ENCODE measurements around the gene AUTS2.
A peak's percentile ranks its signal among the peaks of the same experiment; 100 is the strongest.

The AUTS2 gene

DNA sequence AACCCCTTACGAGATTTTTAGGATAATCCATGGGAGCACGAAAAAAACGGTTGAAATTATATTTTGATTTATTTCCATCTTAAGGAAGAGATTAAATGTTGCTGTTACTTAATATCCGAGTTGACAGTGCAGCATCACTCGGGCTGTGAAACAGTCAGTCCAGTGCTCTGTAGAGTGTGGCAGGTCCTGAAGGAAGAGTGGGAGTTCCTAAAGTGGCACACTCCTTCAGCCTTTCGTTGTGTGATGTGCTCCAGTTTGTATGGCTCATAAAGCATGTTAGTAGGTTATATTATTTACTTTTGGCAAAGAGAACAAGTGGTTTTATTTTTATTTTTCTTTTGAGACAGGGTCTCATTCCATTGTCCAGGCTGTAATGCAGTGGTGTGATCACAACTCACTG, 358.3 kb downstream of the AUTS2 start:
- Histone ChIP-seq H3K4me3 (ENCODE audit: low read length) (no peak overlapping the region), H3K9me3 (ENCODE audit: insufficient read depth, low read depth, low read length) (no peaks in the 10 kb centered on the region), H3K27me3 (ENCODE audit: insufficient read depth, low read length) (no peaks in the 10 kb centered on the region), H3K4me1 (ENCODE audit: insufficient read depth, low read length) (no peaks in the 10 kb centered on the region), H3K36me3 (ENCODE audit: insufficient read depth, low read depth, low read length) (no peaks in the 10 kb centered on the region), H3K27ac (ENCODE audit: low read length) (no peak overlapping the region), H3K9ac (ENCODE audit: low read depth, low read length) (no peak overlapping the region)

DNA sequence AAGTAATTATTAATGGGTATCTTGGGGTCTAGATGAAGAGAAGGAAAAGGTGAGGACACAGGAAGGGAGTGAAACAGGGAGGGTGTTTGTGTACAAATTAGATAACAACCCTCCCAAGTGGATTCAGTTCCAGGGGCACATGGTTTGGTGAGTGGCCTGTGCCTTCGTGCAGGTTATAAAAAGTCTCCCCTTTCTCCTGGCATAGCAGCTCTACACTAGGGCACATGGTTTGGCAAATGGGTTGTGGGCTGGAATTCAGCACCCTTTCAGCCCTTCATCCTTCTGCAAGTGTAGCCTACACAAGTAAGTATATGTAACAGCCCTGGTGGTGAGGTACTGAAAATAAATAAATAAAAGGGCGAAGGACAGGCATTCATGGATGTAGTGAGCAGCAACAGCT, 359.4 kb downstream of the AUTS2 start:
- Histone ChIP-seq H3K4me3 (ENCODE audit: low read length) (no peak overlapping the region), H3K27ac (ENCODE audit: low read length) (no peak overlapping the region), H3K27me3 (ENCODE audit: insufficient read depth, low read length) (no peaks in the 10 kb centered on the region), H3K4me1 (ENCODE audit: insufficient read depth, low read length) (peaks cover 10% of the 10 kb centered on the region), H3K9ac (ENCODE audit: low read depth, low read length) (no peak overlapping the region), H3K9me3 (ENCODE audit: insufficient read depth, low read depth, low read length) (no peaks in the 10 kb centered on the region), H3K36me3 (ENCODE audit: insufficient read depth, low read depth, low read length) (no peaks in the 10 kb centered on the region)

- H3K36me3 ChIP-seq (ENCODE audit: insufficient read depth, low read depth, low read length), result no peaks in the 10 kb centered on the region
- no peak overlapping the region for H3K9ac ChIP-seq (ENCODE audit: low read depth, low read length)
- H3K4me3 ChIP-seq (ENCODE audit: low read length), result no peak overlapping the region
- no peaks in the 10 kb centered on the region for H3K9me3 ChIP-seq (ENCODE audit: insufficient read depth, low read depth, low read length)
- H3K27me3 ChIP-seq (ENCODE audit: insufficient read depth, low read length), result no peaks in the 10 kb centered on the region
- no peak overlapping the region for H3K27ac ChIP-seq (ENCODE audit: low read length)
- peaks cover 14% of the 10 kb centered on the region for H3K4me1 ChIP-seq (ENCODE audit: insufficient read depth, low read length)
Measured at GRCh38 chr7:69959789-69960499, 361.7 kb downstream of the AUTS2 start.

GRCh38 chr7:69961436-69961835, 363.2 kb downstream of the AUTS2 start:
- no peak overlapping the region for H3K9ac ChIP-seq (ENCODE audit: low read depth, low read length)
- H3K4me1 ChIP-seq (ENCODE audit: insufficient read depth, low read length), result peaks cover 14% of the 10 kb centered on the region
- no peaks in the 10 kb centered on the region for H3K9me3 ChIP-seq (ENCODE audit: insufficient read depth, low read depth, low read length)
- H3K36me3 ChIP-seq (ENCODE audit: insufficient read depth, low read depth, low read length), result no peaks in the 10 kb centered on the region
- H3K27ac ChIP-seq (ENCODE audit: low read length), result no peak overlapping the region
- H3K27me3 ChIP-seq (ENCODE audit: insufficient read depth, low read length), result no peaks in the 10 kb centered on the region
- H3K4me3 ChIP-seq (ENCODE audit: low read length), result no peak overlapping the region

GRCh38 chr7:69962186-69963065, 364.2 kb downstream of the AUTS2 start:
- H3K4me1 ChIP-seq (ENCODE audit: insufficient read depth, low read length), result peaks cover 20% of the 10 kb centered on the region
- 0 out of 2 replicates have a peak overlapping the region, but pooled peaks have one; percentile 27 for H3K4me3 ChIP-seq (ENCODE audit: low read length)
- H3K9me3 ChIP-seq (ENCODE audit: insufficient read depth, low read depth, low read length), result no peaks in the 10 kb centered on the region
- no peaks in the 10 kb centered on the region for H3K36me3 ChIP-seq (ENCODE audit: insufficient read depth, low read depth, low read length)
- H3K27ac ChIP-seq (ENCODE audit: low read length), result no peak overlapping the region
- H3K27me3 ChIP-seq (ENCODE audit: insufficient read depth, low read length), result no peaks in the 10 kb centered on the region
- H3K9ac ChIP-seq (ENCODE audit: low read depth, low read length), result no peak overlapping the region

- H3K4me3 ChIP-seq (ENCODE audit: low read length), result no peak overlapping the region
- peaks cover 29% of the 10 kb centered on the region for H3K4me1 ChIP-seq (ENCODE audit: insufficient read depth, low read length)
- no peaks in the 10 kb centered on the region for H3K36me3 ChIP-seq (ENCODE audit: insufficient read depth, low read depth, low read length)
Measured at GRCh38 chr7:69963393-69963792, 365.1 kb downstream of the AUTS2 start.

GRCh38 chr7:69966766-69967591, 368.7 kb downstream of the AUTS2 start:
- H3K27ac ChIP-seq (ENCODE audit: low read length), result no peak overlapping the region
- peak overlapping the region; percentile 25; the same call in 1 of the 2 replicates for H3K9ac ChIP-seq (ENCODE audit: low read depth, low read length)
- H3K4me3 ChIP-seq (ENCODE audit: low read length), result peak overlapping the region; percentile 53
- no peaks in the 10 kb centered on the region for H3K9me3 ChIP-seq (ENCODE audit: insufficient read depth, low read depth, low read length)
- no peaks in the 10 kb centered on the region for H3K36me3 ChIP-seq (ENCODE audit: insufficient read depth, low read depth, low read length)
- H3K27me3 ChIP-seq (ENCODE audit: insufficient read depth, low read length), result no peaks in the 10 kb centered on the region
- H3K4me1 ChIP-seq (ENCODE audit: insufficient read depth, low read length), result peaks cover 39% of the 10 kb centered on the region

More at GRCh38 chr7:69963393-69963792, 365.1 kb downstream of the AUTS2 start:
- no peak overlapping the region for H3K9ac ChIP-seq (ENCODE audit: low read depth, low read length)
- H3K9me3 ChIP-seq (ENCODE audit: insufficient read depth, low read depth, low read length), result no peaks in the 10 kb centered on the region
- H3K27me3 ChIP-seq (ENCODE audit: insufficient read depth, low read length), result no peaks in the 10 kb centered on the region
- no peak overlapping the region for H3K27ac ChIP-seq (ENCODE audit: low read length)

DNA sequence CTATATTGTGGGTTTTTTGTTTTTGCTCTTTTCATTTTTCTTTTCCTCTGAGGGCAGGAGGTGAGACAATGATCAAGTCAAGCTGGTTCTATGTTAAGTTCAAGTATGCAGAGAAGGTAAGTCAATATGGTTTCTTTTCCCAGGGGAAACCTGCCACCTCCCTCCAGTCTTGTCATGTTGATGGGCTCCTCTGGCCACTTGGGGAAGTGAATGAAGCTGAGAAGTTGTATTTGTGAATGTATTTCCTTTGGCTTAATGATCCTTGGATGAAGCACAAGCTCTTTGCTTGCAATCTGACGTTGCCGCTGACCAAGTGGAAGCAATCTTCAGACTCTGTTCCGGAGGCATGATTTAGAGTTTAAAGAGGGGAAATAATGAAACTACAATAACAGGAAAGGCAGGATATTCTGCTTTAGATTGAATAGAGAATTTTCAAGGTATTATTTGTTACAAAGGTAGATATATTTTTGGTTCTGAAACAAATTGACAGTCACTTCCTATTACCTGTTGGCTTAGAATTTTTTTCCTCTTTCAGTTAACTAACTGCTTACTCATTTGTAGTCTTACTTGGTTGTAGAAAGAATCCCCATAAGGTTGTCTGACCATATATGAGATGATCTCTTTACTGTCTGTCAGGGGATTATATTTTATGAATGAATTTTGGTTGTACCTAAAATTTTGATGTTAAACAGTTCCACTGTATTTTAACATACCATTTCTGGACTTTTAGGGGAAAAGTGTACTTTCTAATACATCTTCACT, 369.6 kb downstream of the AUTS2 start:
- Histone ChIP-seq H3K4me1 (ENCODE audit: insufficient read depth, low read length) (peaks cover 30% of the 10 kb centered on the region), H3K27ac (ENCODE audit: low read length) (no peak overlapping the region), H3K4me3 (ENCODE audit: low read length) (peak overlapping the region; percentile 53), H3K9me3 (ENCODE audit: insufficient read depth, low read depth, low read length) (no peaks in the 10 kb centered on the region), H3K9ac (ENCODE audit: low read depth, low read length) (peak overlapping the region; percentile 25; the same call in 1 of the 2 replicates), H3K27me3 (ENCODE audit: insufficient read depth, low read length) (no peaks in the 10 kb centered on the region), H3K36me3 (ENCODE audit: insufficient read depth, low read depth, low read length) (no peaks in the 10 kb centered on the region)

- Histone ChIP-seq H3K27me3 (ENCODE audit: insufficient read depth, low read length) (no peaks in the 10 kb centered on the region), H3K27ac (ENCODE audit: low read length) (no peak overlapping the region), H3K9me3 (ENCODE audit: insufficient read depth, low read depth, low read length) (no peaks in the 10 kb centered on the region), H3K9ac (ENCODE audit: low read depth, low read length) (no peak overlapping the region), H3K4me3 (ENCODE audit: low read length) (no peak overlapping the region), H3K36me3 (ENCODE audit: insufficient read depth, low read depth, low read length) (no peaks in the 10 kb centered on the region), H3K4me1 (ENCODE audit: insufficient read depth, low read length) (peaks cover 28% of the 10 kb centered on the region)
Measured at GRCh38 chr7:69968969-69969556, 370.8 kb downstream of the AUTS2 start.

- Histone ChIP-seq H3K4me1 (ENCODE audit: insufficient read depth, low read length) (peaks cover 13% of the 10 kb centered on the region), H3K4me3 (ENCODE audit: low read length) (no peak overlapping the region), H3K36me3 (ENCODE audit: insufficient read depth, low read depth, low read length) (no peaks in the 10 kb centered on the region), H3K9me3 (ENCODE audit: insufficient read depth, low read depth, low read length) (0 out of 2 replicates have a peak, but pooled peaks cover 2% of the 10 kb centered on the region), H3K27ac (ENCODE audit: low read length) (no peak overlapping the region), H3K27me3 (ENCODE audit: insufficient read depth, low read length) (no peaks in the 10 kb centered on the region), H3K9ac (ENCODE audit: low read depth, low read length) (no peak overlapping the region)
Measured at GRCh38 chr7:69981646-69982045, 383.4 kb downstream of the AUTS2 start.

Measured in iPS-20b (cell line).